Smooth muscle cell (in vitro differentiated cells): ENCODE results near the gene JARID2. TPM values are rescaled to one million over a fixed set of nuclear protein-coding genes. Genes with fewer than 3 reads are reported as not detected.

Experiments used
- DNase-seq: peaks from one replicate; lab custom pipeline; 2025; ENCODE audit not compliant: unreplicated experiment; lab: John Stamatoyannopoulos, UW
- H2AFZ ChIP-seq: fragments of 200-600 bp; sonication (generic); 2 replicates; pipeline ENCODE4 v1.6.0; 2016; ENCODE audit warnings: antibody characterized with exemption, low read depth, mild to moderate bottlenecking
- H3F3A ChIP-seq: fragments of 200-600 bp; sonication (generic); 2 replicates; pipeline ENCODE4 v1.6.0; 2017; ENCODE audit warnings: antibody characterized with exemption, low read depth
- H3K27ac ChIP-seq: fragments of 200-600 bp; sonication (generic); 2 replicates; pipeline ENCODE4 v1.5.1; 2016; ENCODE audit warnings: low read depth, mild to moderate bottlenecking
- H3K27me3 ChIP-seq: fragments of 200-600 bp; sonication (generic); 2 replicates; pipeline ENCODE4 v1.6.1; 2016; ENCODE audit warnings: low read depth, mild to moderate bottlenecking
- H3K36me3 ChIP-seq: fragments of 200-600 bp; sonication (generic); 2 replicates; pipeline ENCODE4 v1.5.1; 2016; ENCODE audit warnings: low read depth
- H3K4me1 ChIP-seq: fragments of 200-600 bp; sonication (generic); 2 replicates; pipeline ENCODE4 v1.5.1; 2016; ENCODE audit warnings: low read depth
- H3K4me2 ChIP-seq: fragments of 200-600 bp; sonication (generic); 2 replicates; pipeline ENCODE4 v1.6.0; 2016; ENCODE audit warnings: mild to moderate bottlenecking
- H3K4me3 ChIP-seq: fragments of 200-600 bp; sonication (generic); 2 replicates; pipeline ENCODE4 v1.5.1; 2016; ENCODE audit warnings: mild to moderate bottlenecking
- H3K79me2 ChIP-seq: fragments of 200-600 bp; sonication (generic); 2 replicates; pipeline ENCODE4 v1.6.0; 2016; ENCODE audit warnings: low read depth, mild to moderate bottlenecking
- H3K9ac ChIP-seq: fragments of 200-600 bp; sonication (generic); 2 replicates; pipeline ENCODE4 v1.6.0; 2016; ENCODE audit warnings: low read depth
- H3K9me3 ChIP-seq: fragments of 200-600 bp; sonication (generic); replicated peaks from 2 replicates; pipeline ENCODE4 v1.5.1; 2016; ENCODE audit warnings: low read depth
- H4K20me1 ChIP-seq: fragments of 200-600 bp; sonication (generic); 2 replicates; pipeline ENCODE4 v1.6.0; 2016; ENCODE audit warnings: low read depth
- CTCF ChIP-seq: fragments of 200-600 bp; sonication (generic); IDR thresholded peaks from 2 replicates; pipeline ENCODE4 v1.5.1; 2017; ENCODE audit warnings: borderline replicate concordance, mild to moderate bottlenecking, antibody characterized with exemption; ENCODE audit not compliant: insufficient read depth, poor library complexity, severe bottlenecking
- WGBS: methylation state at CpG from one replicate; pipeline ENCODE4 v1.1.7; 2016; ENCODE audit warnings: low lambda C conversion rate; 5-methylcytosine and 5-hydroxymethylcytosine counted together
- polyA plus RNA-seq: library from polyadenylated mRNA; unstranded; fragments of >200 nt; fragmentation: Nextera tagmentation; extraction: Ambion mirVana; gene quantifications from 2 replicates; pipeline ENCODE4 v1.2.1, GENCODE V29; 2016
- total RNA-seq: library from RNA; depleted of rRNA; stranded (reverse); fragments of >200 nt; gene quantifications from 2 replicates; pipeline ENCODE4 v1.2.3, GENCODE V29; 2014

Gene JARID2
- total and polyA plus RNA-seq, 2 experiments from 2014 or later = 5.2 to 10.2 TPM

GRCh38 chr6:15391500-15391899, 145.6 kb downstream of the JARID2 start:
- 96% methylated on average over 1 of the region's 1 CpG for WGBS
- no peak for TF ChIP-seq CTCF
- no peak overlapping the region for H3K4me3 ChIP-seq
- no peak overlapping the region for H2AFZ ChIP-seq
- H3K27me3 ChIP-seq = no peaks in the 10 kb centered on the region
- peaks cover 60% of the 10 kb centered on the region for H3K79me2 ChIP-seq
- no peak overlapping the region for H3K27ac ChIP-seq
- peaks cover 100% of the 10 kb centered on the region for H4K20me1 ChIP-seq
- no peaks in the 10 kb centered on the region for H3K9me3 ChIP-seq
- DNase-seq = no peak
- H3K4me1 ChIP-seq = peaks cover 17% of the 10 kb centered on the region
- no peak overlapping the region for H3K9ac ChIP-seq
- H3F3A ChIP-seq = no peaks in the 10 kb centered on the region
- H3K36me3 ChIP-seq = no peaks in the 10 kb centered on the region
- H3K4me2 ChIP-seq = no peak overlapping the region

- H3K9me3 ChIP-seq = no peaks in the 10 kb centered on the region
- H3K4me3 ChIP-seq = no peak overlapping the region
- H3K79me2 ChIP-seq = peaks cover 67% of the 10 kb centered on the region
- H3K4me2 ChIP-seq = no peak overlapping the region
- WGBS = 88% methylated on average over 6 of the region's 6 CpGs
- H3K4me1 ChIP-seq = peaks cover 14% of the 10 kb centered on the region
- H3K36me3 ChIP-seq = no peaks in the 10 kb centered on the region
- DNase-seq = no peak
- no peak overlapping the region for H3K9ac ChIP-seq
- no peak overlapping the region for H2AFZ ChIP-seq
- no peak overlapping the region for H3K27ac ChIP-seq
- peaks cover 100% of the 10 kb centered on the region for H4K20me1 ChIP-seq
- no peaks in the 10 kb centered on the region for H3K27me3 ChIP-seq
- TF ChIP-seq CTCF = no peak
- H3F3A ChIP-seq = no peaks in the 10 kb centered on the region
Observed at GRCh38 chr6:15392182-15392581, 146.3 kb downstream of the JARID2 start.

GRCh38 chr6:15393605-15394004, 147.7 kb downstream of the JARID2 start:
- no peaks in the 10 kb centered on the region for H3K27me3 ChIP-seq
- no peak overlapping the region for H3K4me3 ChIP-seq
- no peak for TF ChIP-seq CTCF
- peaks cover 100% of the 10 kb centered on the region for H4K20me1 ChIP-seq
- WGBS = 98% methylated on average over 7 of the region's 7 CpGs
- no peak for DNase-seq
- no peaks in the 10 kb centered on the region for H3F3A ChIP-seq
- H3K9me3 ChIP-seq = no peaks in the 10 kb centered on the region
- H2AFZ ChIP-seq = no peak overlapping the region
- no peak overlapping the region for H3K27ac ChIP-seq
- no peak overlapping the region for H3K4me2 ChIP-seq
- peaks cover 14% of the 10 kb centered on the region for H3K4me1 ChIP-seq
- H3K9ac ChIP-seq = no peak overlapping the region
- H3K36me3 ChIP-seq = no peaks in the 10 kb centered on the region
- H3K79me2 ChIP-seq = peaks cover 70% of the 10 kb centered on the region

- Histone ChIP-seq H3K4me3 (no peak overlapping the region), H3K36me3 (no peaks in the 10 kb centered on the region), H4K20me1 (peaks cover 100% of the 10 kb centered on the region), H3K9ac (no peak overlapping the region), H3K27me3 (no peaks in the 10 kb centered on the region), H3K79me2 (peaks cover 72% of the 10 kb centered on the region), H2AFZ (no peak overlapping the region), H3F3A (peaks cover 5% of the 10 kb centered on the region), H3K27ac (no peak overlapping the region), H3K4me1 (peaks cover 6% of the 10 kb centered on the region), H3K9me3 (no peaks in the 10 kb centered on the region), H3K4me2 (no peak overlapping the region)
- WGBS = 93% methylated on average over 8 of the region's 8 CpGs
- no peak for TF ChIP-seq CTCF
- DNase-seq = no peak
Observed at GRCh38 chr6:15395087-15395486, 149.2 kb downstream of the JARID2 start.
